ENCODE data around the gene SIGLEC11. TPM values are rescaled to one million over a fixed set of nuclear protein-coding genes. Genes with fewer than 3 reads are reported as not detected.
A peak's percentile ranks its signal among the peaks of the same experiment; 100 is the strongest.
"Not testable (repeated sequence)": the region's sequence is repeated elsewhere in the genome, so short reads cannot be mapped to it uniquely, and the experiment has no call there.

Gene SIGLEC11
- total RNA-seq, 6 donors from 2014 or later, result 2.0 to 7.3 (median 4.4) TPM

DNA sequence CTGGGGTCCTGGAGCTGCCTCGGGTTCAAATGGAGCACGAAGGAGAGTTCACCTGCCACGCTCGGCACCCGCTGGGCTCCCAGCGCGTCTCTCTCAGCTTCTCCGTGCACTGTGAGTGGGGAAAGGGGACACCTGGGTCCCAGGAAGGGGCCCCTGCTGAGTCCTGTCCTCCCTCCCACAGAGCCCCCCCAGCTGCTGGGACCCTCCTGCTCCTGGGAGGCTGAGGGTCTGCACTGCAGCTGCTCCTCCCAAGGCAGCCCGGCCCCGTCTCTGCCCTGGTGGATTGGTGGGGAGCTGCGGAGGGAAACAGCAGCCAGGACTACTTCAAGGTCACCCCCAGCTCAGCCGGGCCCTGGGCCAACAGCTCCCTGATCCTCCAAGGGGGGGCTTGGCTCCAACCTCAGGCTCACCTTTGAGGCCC is 11.0 kb upstream of the SIGLEC11 start:
- DNase-seq (no peak), ATAC-seq (ENCODE audit: low FRiP score in 2 of 2) (no peak)
- TF ChIP-seq, protein P1, sequence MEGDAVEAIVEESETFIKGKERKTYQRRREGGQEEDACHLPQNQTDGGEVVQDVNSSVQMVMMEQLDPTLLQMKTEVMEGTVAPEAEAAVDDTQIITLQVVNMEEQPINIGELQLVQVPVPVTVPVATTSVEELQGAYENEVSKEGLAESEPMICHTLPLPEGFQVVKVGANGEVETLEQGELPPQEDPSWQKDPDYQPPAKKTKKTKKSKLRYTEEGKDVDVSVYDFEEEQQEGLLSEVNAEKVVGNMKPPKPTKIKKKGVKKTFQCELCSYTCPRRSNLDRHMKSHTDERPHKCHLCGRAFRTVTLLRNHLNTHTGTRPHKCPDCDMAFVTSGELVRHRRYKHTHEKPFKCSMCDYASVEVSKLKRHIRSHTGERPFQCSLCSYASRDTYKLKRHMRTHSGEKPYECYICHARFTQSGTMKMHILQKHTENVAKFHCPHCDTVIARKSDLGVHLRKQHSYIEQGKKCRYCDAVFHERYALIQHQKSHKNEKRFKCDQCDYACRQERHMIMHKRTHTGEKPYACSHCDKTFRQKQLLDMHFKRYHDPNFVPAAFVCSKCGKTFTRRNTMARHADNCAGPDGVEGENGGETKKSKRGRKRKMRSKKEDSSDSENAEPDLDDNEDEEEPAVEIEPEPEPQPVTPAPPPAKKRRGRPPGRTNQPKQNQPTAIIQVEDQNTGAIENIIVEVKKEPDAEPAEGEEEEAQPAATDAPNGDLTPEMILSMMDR (IDR thresholded peaks at IDR 0.05), result no peak
- no peak for TF ChIP-seq EP300 (IDR thresholded peaks at IDR 0.05)
- TF ChIP-seq POLR2A (IDR thresholded peaks at IDR 0.05), result no peak
- no peak for TF ChIP-seq POLR2AphosphoS5 (IDR thresholded peaks at IDR 0.05)
- Histone ChIP-seq H3K27ac (no peak overlapping the region), H3K9me3 (no peaks in the 10 kb centered on the region), H3K4me1 (peaks cover 0 to 12% (median 3%) of the 10 kb centered on the region in 4 donors), H3K36me3 (peaks cover 0 to 18% (median 12%) of the 10 kb centered on the region in 4 donors), H3K4me3 (no peak overlapping the region), H3K27me3 (no peaks in the 10 kb centered on the region)
- 17 to 82% methylated on average over 1 to 8 of the region's 12 CpGs for WGBS, 2 donors

DNA sequence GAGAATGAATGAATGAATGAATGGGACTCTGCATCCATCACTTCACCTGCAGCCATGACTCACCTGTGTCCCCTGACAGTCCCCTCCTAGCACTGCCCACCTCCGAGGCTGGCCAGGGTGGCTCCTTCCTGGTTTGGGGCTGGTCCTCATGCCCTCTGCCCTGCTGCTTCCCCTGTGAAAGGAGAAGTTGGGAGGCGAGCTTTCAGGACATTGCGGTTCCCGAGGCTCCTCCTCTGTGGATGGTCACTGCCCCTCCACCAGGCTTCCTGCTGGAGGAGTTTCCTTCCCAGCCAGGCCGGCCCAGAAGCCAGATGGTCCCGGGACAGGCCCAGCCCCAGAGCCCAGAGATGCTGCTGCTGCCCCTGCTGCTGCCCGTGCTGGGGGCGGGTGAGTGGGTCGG is 8.4 kb upstream of the SIGLEC11 start:
- not testable (repeated sequence) for H3K27me3 ChIP-seq, H3K27ac ChIP-seq, H3K4me3 ChIP-seq, H3K36me3 ChIP-seq, H3K9me3 ChIP-seq
- TF ChIP-seq POLR2AphosphoS5 (IDR thresholded peaks at IDR 0.05), result peak in 1 of 2 donors; percentile 15
- DNase-seq, result peak in 1 of 2 donors; percentile 49
- ATAC-seq (ENCODE audit: low FRiP score in 2 of 2), result peak; percentile 56 to 83
- peaks cover 0 to 12% (median 3%) of the 10 kb centered on the region in 4 donors for H3K4me1 ChIP-seq
- 11 to 20% methylated on average over 1 to 4 of the region's 9 CpGs for WGBS, 2 donors

DNA sequence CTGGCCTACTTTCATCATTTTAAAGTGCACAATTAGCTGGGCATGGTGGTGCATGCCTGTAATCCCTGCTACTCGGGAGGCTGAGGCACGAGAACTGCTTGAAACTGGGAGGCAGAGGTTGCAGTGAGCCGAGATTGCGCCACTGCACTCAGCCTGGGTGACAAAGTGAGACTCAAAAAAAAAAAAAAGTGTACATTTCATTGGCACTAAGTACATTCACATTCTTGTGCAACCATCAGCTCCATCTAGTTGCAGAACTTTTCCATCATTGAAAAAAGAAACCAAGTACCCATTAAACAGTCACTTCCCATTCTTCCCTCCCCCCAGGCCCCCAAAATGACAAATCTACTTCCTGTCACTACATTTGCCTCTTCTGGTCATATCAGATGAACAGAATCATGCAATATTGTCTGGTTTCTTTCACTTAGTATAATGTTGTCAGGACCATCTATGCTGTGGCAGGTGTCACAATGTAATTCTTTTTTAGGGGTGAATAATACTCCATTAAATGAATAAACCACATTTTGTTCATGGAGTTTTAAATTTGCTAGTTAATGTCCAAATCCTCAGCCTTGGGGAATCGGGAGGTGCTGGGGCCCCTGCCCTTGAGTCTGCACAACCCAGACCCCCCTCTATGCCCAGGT is 7.4 kb upstream of the SIGLEC11 start:
- Histone ChIP-seq H3K9me3 (no peaks in the 10 kb centered on the region), H3K27ac (peak overlapping the region in 1 of 4 donors; percentile 29), H3K4me3 (no peak overlapping the region), H3K36me3 (no peaks in the 10 kb centered on the region), H3K4me1 (peaks cover 0 to 8% (median 3%) of the 10 kb centered on the region in 4 donors), H3K27me3 (no peaks in the 10 kb centered on the region)
- ATAC-seq (ENCODE audit: low FRiP score in 2 of 2), result peak in 1 of 2 donors; percentile 31
- DNase-seq, result peak in 1 of 2 donors; percentile 29
- WGBS, 2 donors, result 67 to 71% methylated on average over 5 of the region's 5 CpGs
- no peak for TF ChIP-seq EP300 (IDR thresholded peaks at IDR 0.05)
- no peak for TF ChIP-seq POLR2AphosphoS5 (IDR thresholded peaks at IDR 0.05)
- TF ChIP-seq POLR2A (IDR thresholded peaks at IDR 0.05), result no peak
- TF ChIP-seq, protein P1 (IDR thresholded peaks at IDR 0.05), result no peak

DNA sequence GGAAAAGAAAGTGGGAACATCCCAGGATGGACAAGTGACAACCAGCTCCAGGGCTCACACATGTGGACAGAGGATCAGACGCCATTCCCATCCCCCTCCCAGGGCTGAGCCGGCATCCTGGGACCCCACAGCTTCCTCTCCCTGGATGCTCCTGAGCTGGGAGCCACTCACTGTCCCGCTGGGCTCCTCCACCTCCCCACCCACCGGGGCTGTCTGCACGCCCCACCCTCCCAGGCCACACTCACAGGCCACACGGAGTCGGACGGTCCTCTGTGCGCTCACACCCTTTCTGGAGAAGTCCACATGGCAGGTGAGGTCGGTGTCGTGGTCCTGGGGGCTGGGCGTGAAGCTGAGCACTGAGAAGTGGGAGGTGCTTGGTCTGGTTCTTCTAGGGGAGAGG is 1.1 kb downstream of the SIGLEC11 start:
- not testable (repeated sequence) for H3K4me3 ChIP-seq, H3K9me3 ChIP-seq, H3K27me3 ChIP-seq, H3K36me3 ChIP-seq, DNase-seq, H3K27ac ChIP-seq
- peak in 1 of 2 donors; percentile 69 for ATAC-seq (ENCODE audit: low FRiP score in 2 of 2)
- WGBS, 2 donors, result no CpG with 5 or more reads among the region's 12 CpGs
- peaks cover 2 to 10% (median 7%) of the 10 kb centered on the region in 4 donors for H3K4me1 ChIP-seq

DNA sequence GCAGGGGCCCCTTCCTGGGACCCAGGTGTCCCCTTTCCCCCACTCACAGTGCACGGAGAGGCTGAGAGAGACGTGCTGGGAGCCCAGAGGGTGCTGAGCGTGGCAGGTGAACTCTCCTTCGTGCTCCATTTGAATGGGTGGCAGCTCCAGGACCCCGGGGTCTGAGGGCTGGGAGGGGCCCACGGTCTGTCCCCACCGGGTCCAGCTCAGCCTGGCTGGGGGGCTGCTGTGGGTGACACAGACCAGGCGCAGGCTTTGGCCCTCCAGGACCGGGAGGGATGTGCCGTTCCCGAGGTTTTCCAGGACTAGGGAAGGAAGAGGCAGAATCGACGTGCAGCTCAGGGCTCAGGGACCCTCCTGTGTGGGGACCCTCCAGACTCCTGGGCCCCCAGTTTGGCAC is 2.4 kb downstream of the SIGLEC11 start:
- 67 to 80% methylated on average over 2 to 13 of the region's 13 CpGs for WGBS, 2 donors
- not testable (repeated sequence) for DNase-seq

DNA sequence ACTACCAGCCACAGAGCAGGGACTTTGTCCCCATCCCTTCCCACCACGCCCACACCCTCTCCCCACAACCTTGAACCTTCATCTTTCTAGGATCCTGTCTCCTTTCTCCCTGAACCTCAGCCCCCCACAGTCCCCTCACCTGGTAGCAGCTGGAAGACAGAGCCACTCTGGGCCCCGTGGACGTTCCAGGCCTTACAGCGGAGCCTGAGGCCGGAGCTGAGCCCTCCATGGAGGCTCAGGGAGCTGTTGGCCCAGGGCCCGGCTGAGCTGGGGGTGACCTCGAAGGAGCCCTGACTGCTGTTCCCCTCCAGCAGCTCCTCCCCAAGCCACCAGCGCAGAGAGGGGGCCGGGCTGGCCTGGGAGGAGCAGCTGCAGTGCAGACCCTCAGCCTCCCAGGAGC is 2.8 kb downstream of the SIGLEC11 start:
- not testable (repeated sequence) for H3K36me3 ChIP-seq; H3K27me3 ChIP-seq; H3K27ac ChIP-seq; H3K9me3 ChIP-seq; H3K4me3 ChIP-seq; ATAC-seq (ENCODE audit: low FRiP score in 2 of 2); DNase-seq
- WGBS, 2 donors, result 47 to 48% methylated on average over 6 to 9 of the region's 9 CpGs
- peaks cover 16 to 25% (median 21%) of the 10 kb centered on the region in 4 donors for H3K4me1 ChIP-seq

More for the DNA sequence above, 2.4 kb downstream of the SIGLEC11 start:
- not testable (repeated sequence) for H3K27me3 ChIP-seq; H3K4me3 ChIP-seq; ATAC-seq (ENCODE audit: low FRiP score in 2 of 2); H3K27ac ChIP-seq; H3K9me3 ChIP-seq; H3K36me3 ChIP-seq
- H3K4me1 ChIP-seq, result peaks cover 15 to 23% (median 19%) of the 10 kb centered on the region in 4 donors

All from upper lobe of left lung (tissue), 6 donors.